ENCODE data around the gene PLCB2.

PLCB2 gene

DNA sequence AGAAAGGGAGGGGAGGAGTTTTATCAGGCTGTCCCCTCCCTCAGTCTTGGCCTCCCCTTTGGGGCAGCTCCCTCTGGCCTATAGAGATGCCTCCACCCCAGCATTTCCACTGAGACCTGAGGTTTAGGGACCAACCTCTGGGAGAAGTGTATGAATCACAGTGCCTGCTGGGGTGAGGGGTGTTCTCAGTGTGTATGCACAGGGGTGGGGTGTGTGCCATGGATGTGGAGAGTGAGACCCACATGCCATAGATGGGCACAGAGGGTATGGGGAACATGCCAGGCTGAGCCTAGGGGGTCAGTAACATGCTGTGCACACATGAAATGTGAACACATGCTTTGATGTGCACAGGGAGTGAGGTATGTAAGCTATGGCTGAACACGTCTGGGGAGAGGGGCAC is 12.4 kb downstream of the PLCB2 start:
- H3K27me3 ChIP-seq (ENCODE audit: insufficient read depth, poor library complexity, severe bottlenecking), result no peaks in the 10 kb centered on the region
- DNase-seq (ENCODE audit: low spot score) (peak; percentile 62), ATAC-seq (ENCODE audit: low read depth) (no peak)
- no peak overlapping the region for H3K4me3 ChIP-seq (ENCODE audit: severe bottlenecking)
- H3K36me3 ChIP-seq (ENCODE audit: low read depth), result no peaks in the 10 kb centered on the region
- H3K9me3 ChIP-seq (ENCODE audit: severe bottlenecking), result peaks cover 4% of the 10 kb centered on the region
- H3K4me1 ChIP-seq (ENCODE audit: insufficient read depth, poor library complexity, severe bottlenecking), result no peaks in the 10 kb centered on the region
- no peak overlapping the region for H3K27ac ChIP-seq (ENCODE audit: poor library complexity, severe bottlenecking)
- TF ChIP-seq, protein P1, sequence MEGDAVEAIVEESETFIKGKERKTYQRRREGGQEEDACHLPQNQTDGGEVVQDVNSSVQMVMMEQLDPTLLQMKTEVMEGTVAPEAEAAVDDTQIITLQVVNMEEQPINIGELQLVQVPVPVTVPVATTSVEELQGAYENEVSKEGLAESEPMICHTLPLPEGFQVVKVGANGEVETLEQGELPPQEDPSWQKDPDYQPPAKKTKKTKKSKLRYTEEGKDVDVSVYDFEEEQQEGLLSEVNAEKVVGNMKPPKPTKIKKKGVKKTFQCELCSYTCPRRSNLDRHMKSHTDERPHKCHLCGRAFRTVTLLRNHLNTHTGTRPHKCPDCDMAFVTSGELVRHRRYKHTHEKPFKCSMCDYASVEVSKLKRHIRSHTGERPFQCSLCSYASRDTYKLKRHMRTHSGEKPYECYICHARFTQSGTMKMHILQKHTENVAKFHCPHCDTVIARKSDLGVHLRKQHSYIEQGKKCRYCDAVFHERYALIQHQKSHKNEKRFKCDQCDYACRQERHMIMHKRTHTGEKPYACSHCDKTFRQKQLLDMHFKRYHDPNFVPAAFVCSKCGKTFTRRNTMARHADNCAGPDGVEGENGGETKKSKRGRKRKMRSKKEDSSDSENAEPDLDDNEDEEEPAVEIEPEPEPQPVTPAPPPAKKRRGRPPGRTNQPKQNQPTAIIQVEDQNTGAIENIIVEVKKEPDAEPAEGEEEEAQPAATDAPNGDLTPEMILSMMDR (IDR thresholded peaks at IDR 0.05; ENCODE audit: poor library complexity, severe bottlenecking), result no peak

DNA sequence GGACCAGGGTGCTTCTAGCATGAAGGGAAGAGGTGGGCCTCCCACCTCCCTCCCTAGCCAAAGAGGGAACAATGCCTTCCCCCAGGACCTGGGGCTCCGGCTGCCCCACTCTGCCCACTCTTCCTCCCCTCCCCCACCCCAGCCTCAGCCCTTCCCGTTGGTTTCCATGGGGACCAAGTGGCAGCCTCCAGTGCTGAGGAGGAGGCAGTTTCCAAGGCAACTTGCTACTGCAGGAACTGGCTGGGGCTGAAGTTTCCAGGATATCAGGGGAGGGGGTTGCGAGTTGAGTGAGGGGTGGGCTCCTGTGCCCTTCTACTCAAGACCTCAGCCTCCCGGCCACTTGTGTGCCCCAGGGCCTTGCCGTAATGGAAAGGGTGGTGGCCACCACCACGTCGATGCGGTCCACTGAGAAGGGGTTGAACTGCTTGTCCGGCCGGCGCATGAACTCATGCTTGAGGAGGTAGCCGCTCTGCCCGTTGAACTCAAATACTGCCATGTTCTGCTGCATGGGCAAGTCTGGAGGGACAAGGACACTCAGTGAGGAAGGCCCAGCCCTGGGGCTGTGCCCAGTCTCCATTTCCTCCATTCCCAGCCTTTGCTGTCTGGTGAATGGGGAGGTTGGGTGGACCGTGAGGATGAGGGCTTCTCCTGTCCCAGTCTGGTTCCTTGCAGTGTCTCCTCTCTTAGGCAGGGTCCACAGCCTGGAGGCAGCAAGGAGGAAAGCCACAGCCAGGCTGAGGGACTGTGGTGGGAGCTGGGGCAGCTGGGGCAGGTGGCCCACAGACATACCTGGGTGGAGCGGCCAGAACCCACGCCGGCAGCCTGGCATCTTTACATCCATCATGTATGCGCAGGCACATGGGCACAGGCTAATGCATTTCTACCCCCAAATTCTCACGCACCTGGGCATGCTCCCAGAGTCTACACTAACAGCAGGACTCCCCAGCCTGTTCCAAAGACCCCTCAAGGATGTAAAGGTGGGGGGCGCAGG is 13.5 kb downstream of the PLCB2 start:
- Histone ChIP-seq H3K27ac (ENCODE audit: poor library complexity, severe bottlenecking) (no peak overlapping the region), H3K36me3 (ENCODE audit: low read depth) (no peaks in the 10 kb centered on the region), H3K9me3 (ENCODE audit: severe bottlenecking) (peaks cover under 1% of the 10 kb centered on the region), H3K4me3 (ENCODE audit: severe bottlenecking) (no peak overlapping the region), H3K27me3 (ENCODE audit: insufficient read depth, poor library complexity, severe bottlenecking) (no peaks in the 10 kb centered on the region), H3K4me1 (ENCODE audit: insufficient read depth, poor library complexity, severe bottlenecking) (no peaks in the 10 kb centered on the region)
- TF ChIP-seq, protein P1 (IDR thresholded peaks at IDR 0.05; ENCODE audit: poor library complexity, severe bottlenecking), result no peak
- ATAC-seq (ENCODE audit: low read depth) (no peak), DNase-seq (ENCODE audit: low spot score) (no peak)

DNA sequence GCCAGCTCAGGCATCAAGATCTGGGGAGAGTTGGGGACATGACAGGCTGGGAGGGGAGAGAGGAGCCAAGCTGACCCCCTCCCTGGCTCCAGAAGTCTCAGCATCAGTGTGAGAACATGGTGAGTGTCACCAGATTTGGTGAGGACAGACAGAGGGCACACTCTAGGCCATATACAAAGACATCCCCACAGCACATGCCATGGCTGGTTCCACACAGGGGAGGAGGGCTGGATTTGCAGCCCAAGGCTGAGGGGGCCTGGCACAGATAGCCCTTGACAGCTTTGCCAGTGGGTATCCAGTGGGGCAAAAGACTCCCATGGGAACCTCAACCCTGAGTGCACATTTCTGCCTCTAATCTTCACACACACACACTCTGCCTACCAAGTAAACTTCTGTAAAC is 14.7 kb downstream of the PLCB2 start:
- no peak overlapping the region for H3K4me3 ChIP-seq (ENCODE audit: severe bottlenecking)
- H3K36me3 ChIP-seq (ENCODE audit: low read depth), result no peaks in the 10 kb centered on the region
- H3K27ac ChIP-seq (ENCODE audit: poor library complexity, severe bottlenecking), result no peak overlapping the region
- TF ChIP-seq, protein P1 (IDR thresholded peaks at IDR 0.05; ENCODE audit: poor library complexity, severe bottlenecking), result no peak
- H3K4me1 ChIP-seq (ENCODE audit: insufficient read depth, poor library complexity, severe bottlenecking), result no peaks in the 10 kb centered on the region
- H3K9me3 ChIP-seq (ENCODE audit: severe bottlenecking), result no peaks in the 10 kb centered on the region
- no peaks in the 10 kb centered on the region for H3K27me3 ChIP-seq (ENCODE audit: insufficient read depth, poor library complexity, severe bottlenecking)
- no peak for DNase-seq (ENCODE audit: low spot score)
- no peak for ATAC-seq (ENCODE audit: low read depth)

DNA sequence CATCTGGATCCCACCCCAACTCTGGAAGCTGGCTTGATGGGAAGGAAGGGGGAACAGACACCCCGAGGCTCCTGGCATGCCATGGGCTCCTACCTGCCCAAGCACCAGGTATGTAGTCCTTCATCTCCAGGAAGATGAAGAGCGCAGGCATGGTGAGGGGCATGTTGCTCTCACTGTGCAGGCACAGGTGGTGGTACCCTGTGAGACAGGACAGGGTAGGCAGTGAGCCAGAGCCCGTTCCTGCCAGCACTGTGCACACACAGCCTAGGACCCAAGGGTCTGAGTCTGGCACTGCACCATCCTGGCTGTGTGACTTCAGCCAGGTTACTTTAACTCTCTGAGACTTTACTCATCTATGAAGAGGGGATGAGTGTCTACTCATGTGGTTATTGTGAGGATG is 15.5 kb downstream of the PLCB2 start:
- H3K36me3 ChIP-seq (ENCODE audit: low read depth), result no peaks in the 10 kb centered on the region
- no peak for ATAC-seq (ENCODE audit: low read depth)
- H3K27me3 ChIP-seq (ENCODE audit: insufficient read depth, poor library complexity, severe bottlenecking), result no peaks in the 10 kb centered on the region

More for the DNA sequence above, 15.5 kb downstream of the PLCB2 start:
- Histone ChIP-seq H3K4me3 (ENCODE audit: severe bottlenecking) (no peak overlapping the region), H3K27ac (ENCODE audit: poor library complexity, severe bottlenecking) (no peak overlapping the region), H3K4me1 (ENCODE audit: insufficient read depth, poor library complexity, severe bottlenecking) (no peaks in the 10 kb centered on the region), H3K9me3 (ENCODE audit: severe bottlenecking) (no peaks in the 10 kb centered on the region)
- TF ChIP-seq, protein P1 (IDR thresholded peaks at IDR 0.05; ENCODE audit: poor library complexity, severe bottlenecking), result no peak
- no peak for DNase-seq (ENCODE audit: low spot score)

Data from RWPE2 (cell line).